GM12872 (cell line): ENCODE data around the gene LHFPL6.

ENCODE experiments used
- TF ChIP-seq, protein P1 (sequence below): IDR thresholded peaks from 3 replicates; pipeline ENCODE4 v1.5.1; 2011; ENCODE audit warnings: low read depth, mild to moderate bottlenecking, low read length, moderate library complexity; ENCODE audit not compliant: insufficient read depth

The LHFPL6 gene

DNA sequence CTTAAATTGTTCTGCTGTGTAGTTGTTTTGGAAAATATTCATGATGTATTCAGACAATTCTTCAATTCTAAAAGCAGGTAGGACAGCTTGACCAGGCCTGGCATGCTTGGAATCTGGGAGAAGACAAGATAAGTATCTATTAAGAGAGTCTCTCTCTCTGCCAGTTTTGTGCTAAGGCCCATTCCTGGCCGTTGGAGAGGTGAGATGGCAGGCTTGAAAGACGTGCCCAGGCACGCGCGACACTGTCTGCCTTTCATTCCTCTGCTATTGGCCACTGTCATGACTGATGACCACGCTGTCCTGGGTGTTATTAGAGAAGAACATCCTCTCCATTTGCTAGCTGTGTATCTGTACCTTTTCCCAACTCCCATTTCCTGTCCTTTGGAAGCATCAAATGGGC, 90.3 kb downstream of the LHFPL6 start:
- TF ChIP-seq, protein P1, sequence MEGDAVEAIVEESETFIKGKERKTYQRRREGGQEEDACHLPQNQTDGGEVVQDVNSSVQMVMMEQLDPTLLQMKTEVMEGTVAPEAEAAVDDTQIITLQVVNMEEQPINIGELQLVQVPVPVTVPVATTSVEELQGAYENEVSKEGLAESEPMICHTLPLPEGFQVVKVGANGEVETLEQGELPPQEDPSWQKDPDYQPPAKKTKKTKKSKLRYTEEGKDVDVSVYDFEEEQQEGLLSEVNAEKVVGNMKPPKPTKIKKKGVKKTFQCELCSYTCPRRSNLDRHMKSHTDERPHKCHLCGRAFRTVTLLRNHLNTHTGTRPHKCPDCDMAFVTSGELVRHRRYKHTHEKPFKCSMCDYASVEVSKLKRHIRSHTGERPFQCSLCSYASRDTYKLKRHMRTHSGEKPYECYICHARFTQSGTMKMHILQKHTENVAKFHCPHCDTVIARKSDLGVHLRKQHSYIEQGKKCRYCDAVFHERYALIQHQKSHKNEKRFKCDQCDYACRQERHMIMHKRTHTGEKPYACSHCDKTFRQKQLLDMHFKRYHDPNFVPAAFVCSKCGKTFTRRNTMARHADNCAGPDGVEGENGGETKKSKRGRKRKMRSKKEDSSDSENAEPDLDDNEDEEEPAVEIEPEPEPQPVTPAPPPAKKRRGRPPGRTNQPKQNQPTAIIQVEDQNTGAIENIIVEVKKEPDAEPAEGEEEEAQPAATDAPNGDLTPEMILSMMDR, result no peak

DNA sequence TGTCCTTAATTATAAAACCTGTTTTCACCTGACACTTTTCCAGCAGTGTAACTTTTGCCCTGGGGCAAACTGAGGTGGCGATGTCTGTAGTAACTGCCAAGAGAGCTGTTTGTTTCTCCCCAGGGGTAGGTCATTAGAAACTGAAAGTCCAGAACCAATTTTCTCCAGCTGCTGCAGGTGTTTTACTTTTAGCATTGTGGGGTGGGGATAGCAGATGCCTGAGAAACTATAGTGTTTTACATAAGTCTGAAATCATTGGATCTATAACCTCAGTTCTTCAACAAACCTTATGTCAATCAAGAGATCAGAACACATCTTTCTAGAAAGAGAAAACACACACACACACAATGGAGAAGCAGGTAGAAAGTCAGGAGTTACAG, 92.7 kb downstream of the LHFPL6 start:
- TF ChIP-seq, protein P1, result no peak

DNA sequence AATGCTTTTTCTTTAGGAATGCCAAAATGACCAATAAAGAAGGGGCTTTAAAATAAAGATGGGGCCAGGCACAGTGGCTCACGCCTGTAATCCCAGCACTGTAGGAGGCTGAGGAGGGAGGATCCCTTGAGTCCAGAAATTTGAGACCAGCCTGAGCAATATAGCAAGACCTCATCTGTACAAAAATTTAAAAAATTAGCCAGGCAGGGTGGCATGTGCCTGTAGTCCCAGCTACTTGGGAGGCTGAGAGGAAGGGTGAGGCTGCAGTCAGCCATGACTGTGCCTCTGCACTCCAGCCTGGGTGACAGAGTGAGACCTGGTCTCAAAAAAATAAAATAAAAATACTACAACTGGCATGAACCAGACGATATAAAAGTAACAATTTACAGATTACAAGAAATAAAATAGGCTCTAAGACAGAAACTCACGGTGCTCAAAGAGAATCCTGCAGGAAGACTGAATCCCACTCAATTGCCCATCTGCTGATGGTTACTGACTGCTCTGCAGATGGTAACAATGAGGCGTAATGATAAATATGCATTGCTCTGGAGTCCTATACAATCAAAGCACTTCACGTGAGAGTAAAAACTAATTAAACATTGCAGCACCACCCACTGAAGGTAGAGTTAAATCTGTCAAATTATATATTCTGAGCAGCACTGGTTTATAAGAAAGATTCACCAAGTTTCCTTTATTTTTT, 93.2 kb downstream of the LHFPL6 start:
- TF ChIP-seq, protein P1, result no peak

DNA sequence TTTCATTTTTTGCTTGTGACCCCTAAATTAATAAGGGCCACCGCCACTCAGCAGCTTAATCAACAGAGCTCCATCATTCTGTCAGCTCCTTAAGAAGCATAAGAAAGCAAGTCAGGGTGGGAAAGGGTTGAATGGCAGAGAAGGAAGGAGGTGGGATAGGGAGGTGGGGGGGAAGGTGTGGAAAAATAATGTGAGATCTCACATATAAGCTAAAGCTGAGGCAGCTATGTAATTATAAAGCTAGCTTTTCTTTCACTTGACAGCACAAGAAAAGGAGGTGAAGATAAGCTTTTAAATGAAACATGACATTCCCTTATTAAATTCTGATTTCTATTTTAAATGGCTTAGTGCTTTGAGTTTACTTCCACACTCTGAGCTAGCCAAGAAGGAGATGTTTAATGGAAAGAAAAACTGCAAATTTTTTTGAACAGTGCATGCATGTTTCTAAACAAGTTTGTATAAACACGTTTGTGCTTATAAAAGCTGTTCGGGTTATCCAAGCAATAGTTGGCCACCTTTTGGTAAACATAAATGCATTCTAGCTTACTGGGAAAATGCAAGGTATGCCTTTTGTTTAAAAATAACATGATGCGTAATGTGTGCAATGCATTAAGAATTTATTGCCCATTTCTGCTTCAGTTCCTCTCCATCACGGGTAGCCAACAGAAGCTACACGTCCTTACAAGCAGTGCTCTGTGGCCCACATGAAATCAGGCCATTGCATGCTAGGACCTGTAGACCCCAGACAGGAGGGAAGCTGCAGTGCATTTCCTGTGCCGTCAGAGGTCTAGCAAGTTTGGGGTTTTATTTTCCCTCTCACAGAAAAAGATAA, 96.2 kb downstream of the LHFPL6 start:
- TF ChIP-seq, protein P1, result no peak

DNA sequence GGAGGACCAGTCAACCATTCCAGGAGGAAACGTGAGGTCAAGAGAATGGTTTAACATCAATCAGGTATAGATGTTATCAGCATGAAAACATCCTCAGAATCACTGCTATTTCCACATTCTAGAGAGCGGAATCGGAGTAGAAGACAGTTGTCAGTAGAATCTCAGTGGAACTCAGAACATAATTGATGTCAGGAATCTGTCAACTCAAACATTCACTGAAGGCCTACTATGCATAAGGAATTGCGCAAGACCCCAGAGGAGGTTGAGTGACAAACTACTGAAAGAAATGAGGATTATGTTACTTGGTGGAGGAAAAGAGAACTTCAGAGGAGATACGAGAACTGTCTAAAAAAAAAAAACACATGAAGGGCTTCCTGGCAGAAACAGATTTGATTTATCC, 97.8 kb downstream of the LHFPL6 start:
- TF ChIP-seq, protein P1, result no peak

DNA sequence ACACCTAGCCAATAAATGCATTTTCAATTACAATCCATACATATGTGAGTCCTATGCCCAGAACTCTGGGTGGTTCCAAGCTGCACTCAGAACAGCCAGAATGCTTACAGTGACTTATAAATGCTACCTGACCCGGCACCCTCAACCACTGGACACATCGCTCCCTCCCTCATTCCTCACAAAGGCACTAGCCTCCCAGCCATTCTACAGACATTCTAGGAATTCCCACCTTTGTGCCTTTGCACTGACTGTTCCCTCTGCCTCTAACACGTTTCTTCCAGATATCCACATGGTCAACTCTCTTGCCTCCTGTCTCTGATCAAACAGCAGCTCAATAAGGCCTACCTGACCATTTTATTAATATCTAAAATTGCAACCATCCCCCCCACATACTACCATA, 99.9 kb downstream of the LHFPL6 start:
- TF ChIP-seq, protein P1, result no peak

DNA sequence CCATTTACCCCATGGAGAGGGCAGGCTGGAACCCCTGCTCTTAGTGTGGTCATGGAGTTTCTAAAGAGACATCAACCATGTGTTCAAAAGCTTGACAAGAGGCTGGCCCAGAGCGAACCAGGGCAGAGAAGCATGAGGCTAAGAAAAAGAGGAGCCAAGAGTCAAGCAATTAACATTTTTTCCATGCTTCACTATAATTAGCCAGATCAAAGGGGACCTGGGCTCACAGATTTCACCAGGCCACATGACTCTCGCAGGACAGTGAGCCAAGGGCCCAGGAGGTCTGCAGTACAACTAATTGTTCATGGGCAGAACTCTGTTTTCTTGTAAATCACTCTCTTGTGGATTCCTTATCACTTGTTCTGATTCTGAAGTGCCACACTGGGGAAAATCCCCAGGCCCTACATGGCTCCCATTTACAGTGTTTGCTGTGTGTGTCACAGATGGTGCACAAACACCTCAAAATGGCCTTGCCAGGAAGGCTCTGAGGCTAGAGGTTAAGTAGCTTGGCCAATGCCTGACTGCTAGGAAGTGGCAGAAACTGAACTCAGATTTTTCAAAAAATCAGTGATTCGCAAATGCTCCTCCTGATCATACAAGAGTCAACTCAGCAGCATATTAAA, 101.2 kb downstream of the LHFPL6 start:
- TF ChIP-seq, protein P1, result no peak
